Brain pericyte (primary cell): Measurements from ENCODE around the gene PIK3R6.
"Not testable (repeated sequence)": the region's sequence is repeated elsewhere in the genome, so short reads cannot be mapped to it uniquely, and the experiment has no call there.

Experiments
- DNase-seq: peaks from one replicate; pipeline ENCODE4 v3.0.0-alpha.2; 2012; ENCODE audit warnings: low read depth, low spot score

The PIK3R6 gene

GRCh38 chr17:8894673-8895578 is 27.5 kb upstream of the PIK3R6 start:
- DNase-seq: no peak

- no peak for DNase-seq
These were observed 26.8 kb upstream of the PIK3R6 start for GRCh38 chr17:8894202-8894671.

- no peak for DNase-seq
These were observed 26.2 kb upstream of the PIK3R6 start for GRCh38 chr17:8893621-8894201.

- DNase-seq: no peak
These were observed 25.6 kb upstream of the PIK3R6 start for GRCh38 chr17:8893059-8893458.

GRCh38 chr17:8892338-8892690 is 24.8 kb upstream of the PIK3R6 start:
- no peak for DNase-seq

- DNase-seq: no peak
These were observed 23.2 kb upstream of the PIK3R6 start for GRCh38 chr17:8890671-8891070.

GRCh38 chr17:8889458-8890210 is 22.2 kb upstream of the PIK3R6 start:
- no peak for DNase-seq

GRCh38 chr17:8888704-8889302 is 21.3 kb upstream of the PIK3R6 start:
- no peak for DNase-seq

- DNase-seq: no peak
These were observed 20.6 kb upstream of the PIK3R6 start for GRCh38 chr17:8887834-8888703.

- no peak for DNase-seq
These were observed 19.8 kb upstream of the PIK3R6 start for GRCh38 chr17:8887301-8887700.

- DNase-seq: no peak
These were observed 18.7 kb upstream of the PIK3R6 start for GRCh38 chr17:8885967-8886684.

GRCh38 chr17:8885163-8885966 is 17.9 kb upstream of the PIK3R6 start:
- DNase-seq: not testable (repeated sequence)

GRCh38 chr17:8884336-8884990 is 17.0 kb upstream of the PIK3R6 start:
- DNase-seq: no peak

GRCh38 chr17:8883353-8883752 is 15.9 kb upstream of the PIK3R6 start:
- DNase-seq: no peak

GRCh38 chr17:8881606-8882005 is 14.1 kb upstream of the PIK3R6 start:
- no peak for DNase-seq

GRCh38 chr17:8880466-8880865 is 13.0 kb upstream of the PIK3R6 start:
- DNase-seq: no peak

- DNase-seq: no peak
These were observed 11.9 kb upstream of the PIK3R6 start for GRCh38 chr17:8879410-8879809.

GRCh38 chr17:8877984-8878383 is 10.5 kb upstream of the PIK3R6 start:
- DNase-seq: no peak

- no peak for DNase-seq
These were observed 8.5 kb upstream of the PIK3R6 start for GRCh38 chr17:8875957-8876356.
